ENCODE results near the gene UBAC1.

Gene UBAC1

DNA sequence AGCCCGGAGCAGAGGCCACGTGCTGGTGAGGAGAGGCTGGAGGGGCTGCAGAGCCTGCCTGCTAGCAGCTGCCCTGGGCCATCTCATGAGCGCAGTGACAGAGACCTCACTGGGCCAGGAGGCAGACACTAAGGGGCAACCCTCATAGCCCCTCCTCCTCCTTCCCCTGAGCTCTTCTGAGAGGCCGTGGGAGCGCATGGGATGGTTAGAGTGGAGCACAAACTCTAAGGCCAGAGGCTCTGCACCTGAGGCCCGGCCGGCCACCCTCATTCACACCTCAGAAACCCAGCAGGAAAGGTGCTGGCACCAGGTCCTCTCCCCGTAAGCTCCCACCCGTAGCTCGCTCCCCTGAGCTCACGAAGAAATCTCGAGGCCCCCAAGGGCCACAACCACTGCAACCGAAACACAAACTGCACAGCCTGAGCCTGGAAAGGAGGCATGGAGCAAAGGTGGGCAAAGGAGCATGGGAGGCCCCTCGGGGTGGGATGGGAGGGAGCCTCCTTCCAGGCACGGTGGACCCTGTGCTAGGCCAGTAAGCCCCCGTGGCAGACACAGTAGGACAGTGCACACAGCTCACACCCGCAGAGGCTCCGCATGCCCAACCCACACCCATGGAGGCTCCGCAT lies 71.5 kb downstream of the UBAC1 start:
- ChIA-PET POLR2A (ENCODE audit: low non-redundant PET) (no interaction called here), CTCF (interaction anchor here (0.7 kb wide), 1 partner anchor 1538 kb away, joined by 3 read pairs; no protein-coding TSS in a partner anchor)
- TF ChIP-seq, protein P1, sequence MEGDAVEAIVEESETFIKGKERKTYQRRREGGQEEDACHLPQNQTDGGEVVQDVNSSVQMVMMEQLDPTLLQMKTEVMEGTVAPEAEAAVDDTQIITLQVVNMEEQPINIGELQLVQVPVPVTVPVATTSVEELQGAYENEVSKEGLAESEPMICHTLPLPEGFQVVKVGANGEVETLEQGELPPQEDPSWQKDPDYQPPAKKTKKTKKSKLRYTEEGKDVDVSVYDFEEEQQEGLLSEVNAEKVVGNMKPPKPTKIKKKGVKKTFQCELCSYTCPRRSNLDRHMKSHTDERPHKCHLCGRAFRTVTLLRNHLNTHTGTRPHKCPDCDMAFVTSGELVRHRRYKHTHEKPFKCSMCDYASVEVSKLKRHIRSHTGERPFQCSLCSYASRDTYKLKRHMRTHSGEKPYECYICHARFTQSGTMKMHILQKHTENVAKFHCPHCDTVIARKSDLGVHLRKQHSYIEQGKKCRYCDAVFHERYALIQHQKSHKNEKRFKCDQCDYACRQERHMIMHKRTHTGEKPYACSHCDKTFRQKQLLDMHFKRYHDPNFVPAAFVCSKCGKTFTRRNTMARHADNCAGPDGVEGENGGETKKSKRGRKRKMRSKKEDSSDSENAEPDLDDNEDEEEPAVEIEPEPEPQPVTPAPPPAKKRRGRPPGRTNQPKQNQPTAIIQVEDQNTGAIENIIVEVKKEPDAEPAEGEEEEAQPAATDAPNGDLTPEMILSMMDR (conservative IDR thresholded peaks at IDR 0.05; ENCODE audit: low read depth): no peak
- no peak for DNase-seq (ENCODE audit: low spot score)
- H3K27ac ChIP-seq: peak overlapping the region; percentile 84

DNA sequence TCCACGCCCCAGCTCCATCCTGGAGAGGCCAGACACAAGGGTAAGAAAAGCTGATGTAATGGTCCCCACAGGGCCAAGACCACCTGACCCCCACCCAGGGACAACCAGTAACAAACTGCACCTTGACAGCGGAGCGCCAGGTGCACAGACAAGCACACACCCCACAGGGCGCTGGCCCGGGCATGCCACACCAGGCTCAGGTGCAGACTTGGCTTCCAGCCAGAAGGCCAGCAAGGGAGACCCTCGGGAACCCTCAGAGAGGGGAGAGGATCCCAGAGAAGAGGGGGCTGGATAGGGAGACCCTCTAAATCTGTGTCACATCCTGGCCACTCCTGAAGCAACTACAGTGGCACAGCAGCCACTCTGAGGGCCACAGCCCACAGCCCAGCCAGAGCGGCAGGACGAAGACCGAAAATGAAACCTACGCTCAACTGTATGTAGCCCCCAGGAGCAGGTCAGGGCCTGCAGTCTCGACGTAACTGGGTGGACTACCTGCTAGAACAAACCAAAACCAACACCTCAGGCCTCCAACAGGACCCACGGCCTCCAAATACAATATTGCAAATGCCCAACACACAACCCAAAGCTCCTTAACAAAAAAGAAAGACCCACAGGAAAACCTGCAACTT lies 72.3 kb downstream of the UBAC1 start:
- CTCF ChIA-PET: interaction anchor here (0.6 to 0.7 kb wide), 2 partner anchors 71 to 1537 kb away, joined by 3 read pairs; no protein-coding TSS in a partner anchor

DNA sequence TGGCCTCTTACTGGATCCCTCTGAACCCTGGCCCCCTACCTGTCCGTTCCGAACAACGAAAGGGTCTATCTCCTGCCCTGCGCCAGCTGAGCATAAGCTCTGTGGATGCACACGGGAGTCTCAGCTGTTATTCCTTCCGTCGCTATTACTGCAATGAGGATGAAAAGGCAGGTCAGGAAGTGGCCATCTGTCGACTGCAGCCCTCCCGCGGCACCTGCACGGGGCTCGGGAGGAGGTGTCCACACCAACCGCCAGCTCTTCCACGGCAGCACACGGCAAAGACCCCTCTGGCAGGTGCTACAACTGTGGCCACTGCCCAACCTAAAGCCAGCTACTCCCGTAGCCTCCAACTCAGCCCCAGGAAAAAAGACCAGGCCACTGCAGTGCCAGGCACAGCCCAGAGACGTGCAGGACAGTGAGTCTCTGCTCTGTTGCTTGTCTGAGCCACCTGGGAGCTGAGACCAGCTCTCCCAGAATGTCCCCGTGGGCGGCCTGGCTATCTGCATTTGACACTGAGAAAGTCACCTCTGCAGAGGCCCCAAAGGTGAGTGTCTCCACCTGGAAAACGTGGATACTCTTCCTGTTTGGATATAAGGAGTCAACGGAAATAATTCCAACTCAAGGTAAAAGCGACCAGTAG lies 72.9 kb downstream of the UBAC1 start:
- ChIA-PET POLR2A (ENCODE audit: low non-redundant PET) (no interaction called here), CTCF (interaction anchor here (0.6 kb wide), 1 partner anchor 72 kb away, joined by 3 read pairs; no protein-coding TSS in a partner anchor)
- DNase-seq (ENCODE audit: low spot score): no peak
- peak overlapping the region; percentile 84 for H3K27ac ChIP-seq
- TF ChIP-seq, protein P1 (conservative IDR thresholded peaks at IDR 0.05; ENCODE audit: low read depth): no peak

More for the DNA sequence above, 72.3 kb downstream of the UBAC1 start:
- POLR2A ChIA-PET (ENCODE audit: low non-redundant PET): no interaction called here
- TF ChIP-seq, protein P1 (conservative IDR thresholded peaks at IDR 0.05; ENCODE audit: low read depth): no peak
- H3K27ac ChIP-seq: peak overlapping the region; percentile 84
- DNase-seq (ENCODE audit: low spot score): peak; percentile 69

DNA sequence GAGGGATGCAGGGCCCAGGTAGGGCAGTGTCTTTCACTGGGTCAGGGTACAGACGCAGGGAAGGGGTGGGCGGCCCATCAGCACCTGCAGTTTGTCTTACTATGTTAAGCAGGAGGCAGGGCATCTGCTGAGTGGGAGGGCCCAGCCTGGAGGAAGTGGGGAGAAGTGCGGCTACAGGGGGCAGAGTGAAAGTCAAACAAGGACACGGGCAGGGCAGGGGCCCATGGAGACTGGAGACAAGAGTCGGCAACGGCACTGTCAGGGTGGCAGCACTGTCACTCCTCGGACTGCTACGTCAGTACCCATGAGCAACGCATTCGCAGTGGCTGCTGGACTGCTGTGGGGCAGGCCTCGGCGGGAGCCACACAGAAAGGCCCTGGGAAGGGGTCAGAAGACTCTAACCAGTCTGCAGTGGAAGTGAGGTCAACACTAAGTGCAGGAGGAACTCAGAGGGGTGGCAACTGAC lies 73.6 kb downstream of the UBAC1 start:
- TF ChIP-seq, protein P1 (conservative IDR thresholded peaks at IDR 0.05; ENCODE audit: low read depth): no peak
- ChIA-PET CTCF (no interaction called here), POLR2A (ENCODE audit: low non-redundant PET) (no interaction called here)
- H3K27ac ChIP-seq: peak overlapping the region; percentile 84
- DNase-seq (ENCODE audit: low spot score): no peak

DNA sequence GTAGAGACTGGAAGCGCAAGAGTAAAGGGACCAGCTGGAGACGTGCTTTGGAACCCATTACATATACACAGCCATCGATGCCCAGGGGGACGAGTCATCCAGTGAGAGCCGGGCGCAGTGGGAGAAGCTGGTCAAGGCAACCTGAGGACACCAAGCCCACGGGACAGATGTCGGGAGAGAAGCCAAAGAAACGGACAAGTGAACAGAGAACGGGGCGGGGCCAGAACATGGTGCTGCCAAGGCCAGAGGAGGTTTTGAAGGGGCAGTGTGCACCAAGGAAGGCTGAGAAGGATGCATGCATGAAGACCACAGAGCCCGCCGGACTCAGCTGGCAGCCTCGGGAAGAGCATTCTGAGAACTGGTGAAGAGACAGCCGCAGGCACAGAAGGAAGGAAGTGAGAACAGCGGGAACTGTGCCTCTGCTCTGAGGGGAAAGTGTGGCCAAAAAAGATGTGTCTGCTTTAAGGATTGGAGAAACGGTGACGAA lies 74.1 kb downstream of the UBAC1 start:
- ChIA-PET CTCF (interaction anchor here (0.6 to 0.9 kb wide), 4 partner anchors 10 to 309 kb away, joined by 3 to 6 read pairs (median 4); no protein-coding TSS in a partner anchor), POLR2A (ENCODE audit: low non-redundant PET) (no interaction called here)
- no peak for DNase-seq (ENCODE audit: low spot score)
- TF ChIP-seq, protein P1 (conservative IDR thresholded peaks at IDR 0.05; ENCODE audit: low read depth): no peak
- peak overlapping the region; percentile 84 for H3K27ac ChIP-seq

Measured in RWPE1 (cell line).